ENCODE results near the gene SCT.

GRCh38 chr11:640021-640706, 13.2 kb upstream of the SCT start:
- TF ChIP-seq POLR2A (IDR thresholded peaks at IDR 0.05) (no peak), CTCF (IDR thresholded peaks at IDR 0.05) (no peak)
